ENCODE measurements around the gene SCMH1. TPM values are rescaled to one million over a fixed set of nuclear protein-coding genes. Genes with fewer than 3 reads are reported as not detected.
A peak's percentile ranks its signal among the peaks of the same experiment; 100 is the strongest.

SCMH1 gene
- total and polyA plus RNA-seq, 4 donors: 6.6 to 12.8 (median 10.5) TPM

- no peaks in the 10 kb centered on the region for H3K36me3 ChIP-seq (ENCODE audit: control insufficient read depth in 4 of 4, insufficient read depth in 3 of 4, low read depth in 1 of 4, low read length in 3 of 4)
- peaks cover 0 to 2% (median 0%) of the 10 kb centered on the region in 4 donors for H3K27me3 ChIP-seq (ENCODE audit: control insufficient read depth in 4 of 4, insufficient read depth in 4 of 4, low read length in 3 of 4)
- H3K27ac ChIP-seq (ENCODE audit: low read depth in 1 of 2, low read length in 2 of 2): no peak overlapping the region
- no peaks in the 10 kb centered on the region for H3K4me1 ChIP-seq (ENCODE audit: control insufficient read depth in 4 of 4, insufficient read depth in 4 of 4, low read length in 3 of 4)
- H3K4me3 ChIP-seq (ENCODE audit: low read depth in 1 of 3, low read length in 3 of 3): no peak overlapping the region
- no peak for TF ChIP-seq HNF4G (IDR thresholded peaks at IDR 0.05)
- no peaks in the 10 kb centered on the region for H3K9me3 ChIP-seq (ENCODE audit: control insufficient read depth in 4 of 4, low read length in 3 of 4)
- no peak overlapping the region for H3K9ac ChIP-seq (ENCODE audit: low read depth in 1 of 2, low read length in 2 of 2)
- 94% methylated on average over 5 of the region's 5 CpGs for WGBS
- peak; percentile 3 for DNase-seq (ENCODE audit: low spot score)
Measured at GRCh38 chr1:41289196-41289595, 47.1 kb upstream of the SCMH1 start.

- DNase-seq (ENCODE audit: low spot score): no peak
- H3K9ac ChIP-seq (ENCODE audit: low read depth in 1 of 2, low read length in 2 of 2): no peak overlapping the region
- no peak overlapping the region for H3K4me3 ChIP-seq (ENCODE audit: low read depth in 1 of 3, low read length in 3 of 3)
- TF ChIP-seq YY1 (IDR thresholded peaks at IDR 0.05) (no peak), REST (IDR thresholded peaks at IDR 0.05) (no peak), GABPA (IDR thresholded peaks at IDR 0.05 in 1 of 2, conservative IDR thresholded peaks at IDR 0.05 in 1 of 2) (no peak), HNF4G (IDR thresholded peaks at IDR 0.05) (no peak), RAD21 (IDR thresholded peaks at IDR 0.05) (no peak), HNF4A (conservative IDR thresholded peaks at IDR 0.05) (no peak), ATF3 (IDR thresholded peaks at IDR 0.05) (no peak), ZBTB33 (IDR thresholded peaks at IDR 0.05) (no peak), JUND (IDR thresholded peaks at IDR 0.05) (no peak), CTCF (IDR thresholded peaks at IDR 0.05; ENCODE audit: low read depth, low read length, missing input control) (no peak), FOXA2 (IDR thresholded peaks at IDR 0.05) (no peak), FOXA1 (IDR thresholded peaks at IDR 0.05) (no peak), RXRA (IDR thresholded peaks at IDR 0.05) (no peak), EGR1 (IDR thresholded peaks at IDR 0.05; ENCODE audit: low read depth in 2 of 2) (no peak), MAX (IDR thresholded peaks at IDR 0.05) (no peak), TAF1 (conservative IDR thresholded peaks at IDR 0.05) (no peak), SP1 (IDR thresholded peaks at IDR 0.05) (no peak), NR2F2 (IDR thresholded peaks at IDR 0.05) (no peak)
- no peak overlapping the region for H3K27ac ChIP-seq (ENCODE audit: low read depth in 1 of 2, low read length in 2 of 2)
- no peaks in the 10 kb centered on the region for H3K4me1 ChIP-seq (ENCODE audit: control insufficient read depth in 4 of 4, insufficient read depth in 4 of 4, low read length in 3 of 4)
- H3K27me3 ChIP-seq (ENCODE audit: control insufficient read depth in 4 of 4, insufficient read depth in 4 of 4, low read length in 3 of 4): peaks cover 0 to 2% (median 0%) of the 10 kb centered on the region in 4 donors
- H3K36me3 ChIP-seq (ENCODE audit: control insufficient read depth in 4 of 4, insufficient read depth in 3 of 4, low read depth in 1 of 4, low read length in 3 of 4): no peaks in the 10 kb centered on the region
- no peaks in the 10 kb centered on the region for H3K9me3 ChIP-seq (ENCODE audit: control insufficient read depth in 4 of 4, low read length in 3 of 4)
- WGBS: 71% methylated on average over 4 of the region's 4 CpGs
Measured at GRCh38 chr1:41286992-41287391, 44.9 kb upstream of the SCMH1 start.
